Endothelial cell of umbilical vein (primary cell): ENCODE results near the gene DCPS.

ENCODE experiments used
- CTCF ChIP-seq, 2 donors: IDR thresholded peaks; 1 replicate in 1 of 2; 2 replicates in 1 of 2; pipeline ENCODE4 v1.5.1; 2011; ENCODE audit warnings: low read length in 2 of 2, mild to moderate bottlenecking in 2 of 2, moderate library complexity in 2 of 2, control low read depth in 1 of 2, inconsistent platforms in 1 of 2, low read depth in 1 of 2; ENCODE audit not compliant: insufficient read depth in 1 of 2; ENCODE audit errors: extremely low read depth in 1 of 2
- POLR2AphosphoS5 ChIP-seq: IDR thresholded peaks from 2 replicates; pipeline ENCODE4 v1.6.1; 2012; ENCODE audit warnings: low read depth, mild to moderate bottlenecking, control low read depth, low read length, moderate library complexity; ENCODE audit not compliant: insufficient read depth

DNA sequence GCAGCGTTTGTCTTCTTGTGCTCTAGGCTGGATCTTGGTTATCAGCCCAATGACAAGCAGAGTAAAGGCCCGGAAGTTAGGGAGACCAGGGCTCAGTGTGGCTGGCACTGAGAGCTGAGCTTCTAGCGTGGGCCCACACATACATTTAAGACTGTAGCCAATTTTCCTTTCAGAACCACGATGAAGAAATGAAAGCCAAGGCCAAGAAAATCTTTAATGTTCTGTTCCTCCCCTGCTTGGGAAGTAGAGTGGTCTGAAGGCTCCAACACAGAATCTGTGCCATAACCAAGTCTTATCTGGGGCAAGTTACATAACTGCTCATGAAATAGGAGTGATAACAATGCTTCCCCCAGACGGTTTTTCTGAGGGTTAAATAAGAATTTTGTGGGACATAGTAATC, 47.0 kb downstream of the DCPS start:
- TF ChIP-seq CTCF (IDR thresholded peaks at IDR 0.05; ENCODE audit: extremely low read depth in 1 of 2, insufficient read depth in 1 of 2, low read depth in 1 of 2, low read length in 2 of 2) (no peak), POLR2AphosphoS5 (no peak)
